PFSK-1 (cell line): Measurements from ENCODE around the gene EIPR1.

Experiments used
- FOXP2 ChIP-seq: optimal IDR thresholded peaks from 2 replicates; pipeline ENCODE3; 2011; ENCODE audit warnings: borderline replicate concordance, control low read depth, inconsistent platforms; ENCODE audit not compliant: insufficient read depth; ENCODE audit errors: extremely low read length, extremely low read depth
- POLR2AphosphoS5 ChIP-seq: IDR thresholded peaks from 2 replicates; pipeline ENCODE4 v1.6.1; 2012; ENCODE audit warnings: low read depth, mild to moderate bottlenecking, control low read depth, low read length, moderate library complexity
- REST ChIP-seq, 2 experiments: IDR thresholded peaks; 2 replicates each; pipeline versions ENCODE4 v1.6.1 to v1.8.0; 2011 to 2012; ENCODE audit warnings: low read depth in 2 of 2, low read length in 2 of 2, control low read depth in 1 of 2, inconsistent platforms in 1 of 2, mild to moderate bottlenecking in 1 of 2, moderate library complexity in 1 of 2; ENCODE audit not compliant: insufficient read depth in 1 of 2
- SIN3A ChIP-seq: IDR thresholded peaks from 2 replicates; pipeline ENCODE4 v1.6.1; 2012; ENCODE audit warnings: mild to moderate bottlenecking, low read length, moderate library complexity, borderline replicate concordance; ENCODE audit not compliant: insufficient read depth
- TAF1 ChIP-seq: IDR thresholded peaks from 2 replicates; pipeline ENCODE4 v1.6.1; 2012; ENCODE audit warnings: low read length, control low read depth, borderline replicate concordance; ENCODE audit not compliant: insufficient read depth

EIPR1 gene

GRCh38 chr2:3196716-3197115, 180.9 kb downstream of the EIPR1 start:
- no peak for TF ChIP-seq POLR2AphosphoS5
- no peak for TF ChIP-seq FOXP2
- TF ChIP-seq TAF1 = no peak
- no peak for TF ChIP-seq REST (IDR thresholded peaks at IDR 0.05; ENCODE audit: insufficient read depth in 1 of 2, low read depth in 2 of 2, low read length in 2 of 2)
- TF ChIP-seq SIN3A = no peak

GRCh38 chr2:3195641-3196476, 181.8 kb downstream of the EIPR1 start:
- TF ChIP-seq REST (IDR thresholded peaks at IDR 0.05; ENCODE audit: insufficient read depth in 1 of 2, low read depth in 2 of 2, low read length in 2 of 2) (no peak), POLR2AphosphoS5 (no peak), TAF1 (no peak), FOXP2 (no peak), SIN3A (no peak)

GRCh38 chr2:3194828-3195227, 182.8 kb downstream of the EIPR1 start:
- no peak for TF ChIP-seq POLR2AphosphoS5
- no peak for TF ChIP-seq TAF1
- no peak for TF ChIP-seq FOXP2

- no peak for TF ChIP-seq FOXP2
- TF ChIP-seq SIN3A = no peak
- TF ChIP-seq REST (IDR thresholded peaks at IDR 0.05; ENCODE audit: insufficient read depth in 1 of 2, low read depth in 2 of 2, low read length in 2 of 2) = no peak
- TF ChIP-seq TAF1 = no peak
Observed at GRCh38 chr2:3193443-3194330, 183.9 kb downstream of the EIPR1 start.

GRCh38 chr2:3192920-3193319, 184.7 kb downstream of the EIPR1 start:
- no peak for TF ChIP-seq TAF1
- TF ChIP-seq POLR2AphosphoS5 = no peak
- TF ChIP-seq FOXP2 = no peak
- no peak for TF ChIP-seq REST (IDR thresholded peaks at IDR 0.05; ENCODE audit: insufficient read depth in 1 of 2, low read depth in 2 of 2, low read length in 2 of 2)
